SH-SY5Y (cell line): ENCODE measurements around the gene OR4M1.

Experiments used
- GATA2 ChIP-seq: IDR thresholded peaks from 2 replicates; pipeline ENCODE4 v1.6.1; 2011; ENCODE audit warnings: mild to moderate bottlenecking, low read depth, low read length
- GATA3 ChIP-seq: IDR thresholded peaks from 2 replicates; pipeline ENCODE4 v1.6.1; 2011; ENCODE audit warnings: low read depth, mild to moderate bottlenecking, low read length, moderate library complexity

GRCh38 chr14:19775587-19775986 is 2.3 kb downstream of the OR4M1 start:
- TF ChIP-seq GATA2 (no peak), GATA3 (no peak)
